Endothelial cell of umbilical vein (primary cell): ENCODE measurements around the gene WNT8B. TPM values are rescaled to one million over a fixed set of nuclear protein-coding genes. Genes with fewer than 3 reads are reported as not detected.

Experiments
- BruUV-seq: library from RNA; stranded (reverse); fragments of 400-500 nt; replicated peaks from 2 replicates; lab custom pipeline; 2021; lab: Mats Ljungman, UMichigan
- CTCF ChIA-PET: fragments of 300-600, 350-600 bp; sonication (Branson Sonifier 250); formaldehyde crosslinking; loops from one replicate; lab custom pipeline; 2021; ENCODE audit warnings: antibody characterized with exemption, inconsistent platforms; lab: Charles Lee
- POLR2A ChIA-PET: fragments of 300-600, 350-600 bp; sonication (Branson Sonifier 250); formaldehyde crosslinking; loops from one replicate; lab custom pipeline; 2021; ENCODE audit warnings: antibody characterized with exemption, inconsistent platforms; lab: Charles Lee
- DNase-seq: peaks from one replicate; pipeline ENCODE4 v3.0.0-alpha.2; 2011; ENCODE audit warnings: low read depth, low spot score
- FAIRE-seq: peaks from 2 replicates; lab custom pipeline; 2011; peaks lifted over from hg19 to GRCh38; lab: Jason Lieb, UNC
- H2AFZ ChIP-seq: 2 replicates; pipeline ENCODE4 v1.6.0; 2012; ENCODE audit warnings: low read depth, low read length, control low read depth, inconsistent platforms
- H3K27ac ChIP-seq: 2 replicates; pipeline ENCODE4 v1.5.1; 2011; ENCODE audit warnings: low read depth, mild to moderate bottlenecking, control low read depth, low read length, moderate library complexity; ENCODE audit not compliant: insufficient read depth
- H3K27me3 ChIP-seq, 2 experiments: 2 replicates each; pipeline versions ENCODE4 v1.6.0 to v1.6.1; 2011; ENCODE audit warnings: low read length in 2 of 2, mixed read lengths in 1 of 2; ENCODE audit not compliant: control insufficient read depth in 2 of 2, insufficient read depth in 2 of 2
- H3K36me3 ChIP-seq, 2 experiments: 2 replicates in 1 of 2; 3 replicates in 1 of 2; pipeline ENCODE4 v1.5.1; 2011; ENCODE audit warnings: low read length in 2 of 2, mild to moderate bottlenecking in 1 of 2, moderate library complexity in 1 of 2; ENCODE audit not compliant: control insufficient read depth in 2 of 2, insufficient read depth in 2 of 2; ENCODE audit errors: extremely low read depth in 1 of 2
- H3K4me1 ChIP-seq: 3 replicates; pipeline ENCODE4 v1.5.1; 2011; ENCODE audit warnings: mild to moderate bottlenecking, low read length; ENCODE audit not compliant: control insufficient read depth, insufficient read depth; ENCODE audit errors: extremely low read depth
- H3K4me2 ChIP-seq: 2 replicates; pipeline ENCODE4 v1.6.1; 2011; ENCODE audit warnings: low read length, control low read depth, mixed read lengths; ENCODE audit not compliant: insufficient read depth
- H3K4me3 ChIP-seq, 3 experiments: fragments of 200-600 bp in 1 of 3; sonication (generic), shearing (Covaris generic) in 1 of 3; replicated peaks in 1 of 3; 2 replicates each; pipeline ENCODE4 v1.5.1; 2011 to 2016; ENCODE audit warnings: control low read depth in 3 of 3, low read length in 3 of 3, mild to moderate bottlenecking in 2 of 3, inconsistent platforms in 1 of 3, low read depth in 1 of 3, moderate library complexity in 1 of 3; ENCODE audit not compliant: insufficient read depth in 1 of 3
- H3K79me2 ChIP-seq: 2 replicates; pipeline ENCODE4 v1.6.0; 2012; ENCODE audit warnings: low read length, inconsistent platforms; ENCODE audit not compliant: control insufficient read depth, insufficient read depth
- H3K9ac ChIP-seq: replicated peaks from 2 replicates; pipeline ENCODE3; 2011; ENCODE audit warnings: low read length, control low read depth; ENCODE audit not compliant: insufficient read depth; ENCODE audit errors: extremely low read depth
- H3K9me1 ChIP-seq: replicated peaks from 3 replicates; pipeline ENCODE4 v1.6.0; 2011; ENCODE audit warnings: mild to moderate bottlenecking, low read length; ENCODE audit not compliant: control insufficient read depth, insufficient read depth; ENCODE audit errors: extremely low read depth
- H3K9me3 ChIP-seq: replicated peaks from 2 replicates; pipeline ENCODE4 v1.5.1; 2012; ENCODE audit warnings: low read length, inconsistent platforms; ENCODE audit not compliant: control insufficient read depth, insufficient read depth
- H4K20me1 ChIP-seq: replicated peaks from 2 replicates; pipeline ENCODE3; 2011; ENCODE audit warnings: mild to moderate bottlenecking, low read length; ENCODE audit not compliant: control insufficient read depth, insufficient read depth; ENCODE audit errors: extremely low read depth
- CTCF ChIP-seq, 2 donors: IDR thresholded peaks; 1 replicate in 1 of 2; 2 replicates in 1 of 2; pipeline ENCODE4 v1.5.1; 2011; ENCODE audit warnings: low read length in 2 of 2, mild to moderate bottlenecking in 2 of 2, moderate library complexity in 2 of 2, control low read depth in 1 of 2, inconsistent platforms in 1 of 2, low read depth in 1 of 2; ENCODE audit not compliant: insufficient read depth in 1 of 2; ENCODE audit errors: extremely low read depth in 1 of 2
- FOS ChIP-seq: IDR thresholded peaks from 2 replicates; pipeline ENCODE4 v1.6.1; 2011; ENCODE audit warnings: mild to moderate bottlenecking, low read length, moderate library complexity, borderline replicate concordance; ENCODE audit not compliant: insufficient read depth
- GATA2 ChIP-seq: IDR thresholded peaks from 2 replicates; pipeline ENCODE4 v1.7.0; 2011; ENCODE audit warnings: low read depth, mild to moderate bottlenecking, moderate library complexity, mixed read lengths, low read length; ENCODE audit not compliant: insufficient read length, insufficient read depth
- MAX ChIP-seq: IDR thresholded peaks from 2 replicates; pipeline ENCODE4 v1.6.1; 2011; ENCODE audit not compliant: insufficient read depth, insufficient read length
- POLR2A ChIP-seq: IDR thresholded peaks from 2 replicates; pipeline ENCODE4 v1.6.1; 2012; ENCODE audit warnings: low read depth, mild to moderate bottlenecking, control low read depth, low read length
- dilution Hi-C: fragments of 300-500 bp; cut with MboI; formaldehyde crosslinking; loops from one replicate; pipeline ENCODE4 v1.15.0; 2019; ENCODE audit warnings: low sequenced_read_pairs; ENCODE audit not compliant: extremely low pct_ligation_motif_present
- intact Hi-C: fragments of 100-400 bp; cut with micrococcal nuclease; formaldehyde crosslinking; loops from one replicate; pipeline ENCODE4 v1.10.0; 2022
- polyA plus RNA-seq, 4 experiments: library from polyadenylated mRNA; depleted of rRNA in 3 of 4; stranded (reverse) in 3 of 4; unstranded in 1 of 4; fragments of >200 nt; gene quantifications; 2 replicates each; pipeline versions ENCODE4 v1.2.1 to v1.2.3, GENCODE V29; 2011 to 2012; ENCODE audit warnings: missing spikeins in 1 of 4
- total RNA-seq: library from RNA; stranded (reverse); gene quantifications from 2 replicates; pipeline ENCODE4 v1.2.3, GENCODE V29; 2021

WNT8B gene
- total and polyA plus RNA-seq, 2 donors (not counting 3 experiments of a cell fraction or from before 2014, with no cell fraction given) = not detected

GRCh38 chr10:100520811-100521210, 58.0 kb downstream of the WNT8B start:
- Histone ChIP-seq H3K27ac (no peak overlapping the region), H3K79me2 (no peaks in the 10 kb centered on the region), H3K27me3 (no peaks in the 10 kb centered on the region), H3K9ac (no peak overlapping the region), H3K4me2 (peak overlapping the region; percentile 35), H3K4me1 (peaks cover 31% of the 10 kb centered on the region), H3K36me3 (peaks cover 2 to 7% of the 10 kb centered on the region in 2 experiments), H2AFZ (no peak overlapping the region), H3K4me3 (no peak overlapping the region), H4K20me1 (no peaks in the 10 kb centered on the region), H3K9me3 (no peaks in the 10 kb centered on the region), H3K9me1 (no peaks in the 10 kb centered on the region)
- peak; percentile 57 for DNase-seq
- dilution Hi-C loops (no loop called here), intact Hi-C loops (loop anchor here (1.0 kb wide), 1 partner anchor 8 kb away; the partner anchor contains the start of gene NDUFB8)
- TF ChIP-seq MAX (no peak), POLR2A (no peak), CTCF (IDR thresholded peaks at IDR 0.05; ENCODE audit: extremely low read depth in 1 of 2, insufficient read depth in 1 of 2, low read depth in 1 of 2, low read length in 2 of 2) (no peak), GATA2 (peak; percentile 34), FOS (peak; percentile 43)
- peak; percentile 66 for FAIRE-seq
- ChIA-PET POLR2A (no interaction called here), CTCF (interaction anchor here (0.6 to 4.6 kb wide), 9 partner anchors 9 to 362 kb away, joined by 3 to 14 read pairs (median 5); partner anchors contain the start of gene HIF1AN)
- no TSS peak for BruUV-seq
